ENCODE data around the gene FBXL7.

Gene FBXL7

GRCh38 chr5:15585128-15585527, 85.1 kb downstream of the FBXL7 start:
- TF ChIP-seq ZFX (IDR thresholded peaks at IDR 0.05), result no peak
- TF ChIP-seq CTCF (conservative IDR thresholded peaks at IDR 0.05), result no peak
- H3K27ac ChIP-seq, result no peak overlapping the region

GRCh38 chr5:15585841-15586591, 86.0 kb downstream of the FBXL7 start:
- TF ChIP-seq ZFX (IDR thresholded peaks at IDR 0.05) (no peak), CTCF (conservative IDR thresholded peaks at IDR 0.05) (no peak)
- no peak overlapping the region for H3K27ac ChIP-seq

GRCh38 chr5:15587916-15588315, 87.9 kb downstream of the FBXL7 start:
- TF ChIP-seq ZFX (IDR thresholded peaks at IDR 0.05) (no peak), CTCF (conservative IDR thresholded peaks at IDR 0.05) (no peak)
- H3K27ac ChIP-seq, result no peak overlapping the region

- H3K27ac ChIP-seq, result no peak overlapping the region
- TF ChIP-seq ZFX (IDR thresholded peaks at IDR 0.05), result no peak
Measured at GRCh38 chr5:15592728-15593127, 92.7 kb downstream of the FBXL7 start.

- TF ChIP-seq ZFX (IDR thresholded peaks at IDR 0.05), result no peak
- TF ChIP-seq CTCF (conservative IDR thresholded peaks at IDR 0.05), result no peak
- H3K27ac ChIP-seq, result no peak overlapping the region
Measured at GRCh38 chr5:15594977-15595568, 95.1 kb downstream of the FBXL7 start.

- TF ChIP-seq CTCF (conservative IDR thresholded peaks at IDR 0.05) (no peak), ZFX (IDR thresholded peaks at IDR 0.05) (no peak)
- H3K27ac ChIP-seq, result no peak overlapping the region
Measured at GRCh38 chr5:15595929-15596328, 95.9 kb downstream of the FBXL7 start.

GRCh38 chr5:15596936-15597335, 97.0 kb downstream of the FBXL7 start:
- H3K27ac ChIP-seq, result no peak overlapping the region
- TF ChIP-seq CTCF (conservative IDR thresholded peaks at IDR 0.05) (no peak), ZFX (IDR thresholded peaks at IDR 0.05) (no peak)

- no peak for TF ChIP-seq CTCF (conservative IDR thresholded peaks at IDR 0.05)
- no peak for TF ChIP-seq ZFX (IDR thresholded peaks at IDR 0.05)
Measured at GRCh38 chr5:15597804-15598203, 97.8 kb downstream of the FBXL7 start.

More at GRCh38 chr5:15597804-15598203, 97.8 kb downstream of the FBXL7 start:
- no peak overlapping the region for H3K27ac ChIP-seq

Data from C4-2B (cell line).